Measurements from ENCODE around the gene IQSEC1. TPM values are rescaled to one million over a fixed set of nuclear protein-coding genes. Genes with fewer than 3 reads are reported as not detected.

Gene IQSEC1
- total RNA-seq, 1 experiment from 2014 or later, result 13.5 TPM

GRCh38 chr3:13030684-13031083, 42.5 kb downstream of the IQSEC1 start:
- DNase-seq, result no peak
- Histone ChIP-seq H3K36me3 (replicated peaks; ENCODE audit: control insufficient read depth, insufficient read depth, low read length) (no peaks in the 10 kb centered on the region), H3K27me3 (ENCODE audit: control insufficient read depth, insufficient read depth, low read length) (no peaks in the 10 kb centered on the region), H3K4me3 (ENCODE audit: insufficient read depth, low read depth, low read length) (no peak overlapping the region)

- H3K4me3 ChIP-seq (ENCODE audit: insufficient read depth, low read depth, low read length), result no peak overlapping the region
- no peaks in the 10 kb centered on the region for H3K27me3 ChIP-seq (ENCODE audit: control insufficient read depth, insufficient read depth, low read length)
- H3K36me3 ChIP-seq (replicated peaks; ENCODE audit: control insufficient read depth, insufficient read depth, low read length), result no peaks in the 10 kb centered on the region
- no peak for DNase-seq
Observed at GRCh38 chr3:13028010-13028821, 45.0 kb downstream of the IQSEC1 start.

- H3K36me3 ChIP-seq (replicated peaks; ENCODE audit: control insufficient read depth, insufficient read depth, low read length), result no peaks in the 10 kb centered on the region
- no peak overlapping the region for H3K4me3 ChIP-seq (ENCODE audit: insufficient read depth, low read depth, low read length)
- peak; percentile 83 for DNase-seq
- no peaks in the 10 kb centered on the region for H3K27me3 ChIP-seq (ENCODE audit: control insufficient read depth, insufficient read depth, low read length)
Observed at GRCh38 chr3:13027154-13027553, 46.1 kb downstream of the IQSEC1 start.

GRCh38 chr3:13026534-13026933, 46.7 kb downstream of the IQSEC1 start:
- H3K4me3 ChIP-seq (ENCODE audit: insufficient read depth, low read depth, low read length), result no peak overlapping the region
- no peak for DNase-seq
- H3K27me3 ChIP-seq (ENCODE audit: control insufficient read depth, insufficient read depth, low read length), result no peaks in the 10 kb centered on the region
- no peaks in the 10 kb centered on the region for H3K36me3 ChIP-seq (replicated peaks; ENCODE audit: control insufficient read depth, insufficient read depth, low read length)

- H3K36me3 ChIP-seq (replicated peaks; ENCODE audit: control insufficient read depth, insufficient read depth, low read length), result no peaks in the 10 kb centered on the region
- H3K4me3 ChIP-seq (ENCODE audit: insufficient read depth, low read depth, low read length), result no peak overlapping the region
- no peak for DNase-seq
- no peaks in the 10 kb centered on the region for H3K27me3 ChIP-seq (ENCODE audit: control insufficient read depth, insufficient read depth, low read length)
Observed at GRCh38 chr3:13025778-13026518, 47.3 kb downstream of the IQSEC1 start.

GRCh38 chr3:13025090-13025489, 48.1 kb downstream of the IQSEC1 start:
- no peak for DNase-seq
- Histone ChIP-seq H3K4me3 (ENCODE audit: insufficient read depth, low read depth, low read length) (no peak overlapping the region), H3K36me3 (replicated peaks; ENCODE audit: control insufficient read depth, insufficient read depth, low read length) (no peaks in the 10 kb centered on the region), H3K27me3 (ENCODE audit: control insufficient read depth, insufficient read depth, low read length) (no peaks in the 10 kb centered on the region)

- DNase-seq, result no peak
- Histone ChIP-seq H3K36me3 (replicated peaks; ENCODE audit: control insufficient read depth, insufficient read depth, low read length) (no peaks in the 10 kb centered on the region), H3K27me3 (ENCODE audit: control insufficient read depth, insufficient read depth, low read length) (no peaks in the 10 kb centered on the region), H3K4me3 (ENCODE audit: insufficient read depth, low read depth, low read length) (no peak overlapping the region)
Observed at GRCh38 chr3:13024765-13025065, 48.5 kb downstream of the IQSEC1 start.

GRCh38 chr3:13023971-13024764, 49.1 kb downstream of the IQSEC1 start:
- H3K27me3 ChIP-seq (ENCODE audit: control insufficient read depth, insufficient read depth, low read length), result no peaks in the 10 kb centered on the region
- no peak for DNase-seq
- no peaks in the 10 kb centered on the region for H3K36me3 ChIP-seq (replicated peaks; ENCODE audit: control insufficient read depth, insufficient read depth, low read length)
- no peak overlapping the region for H3K4me3 ChIP-seq (ENCODE audit: insufficient read depth, low read depth, low read length)

- Histone ChIP-seq H3K36me3 (replicated peaks; ENCODE audit: control insufficient read depth, insufficient read depth, low read length) (no peaks in the 10 kb centered on the region), H3K4me3 (ENCODE audit: insufficient read depth, low read depth, low read length) (no peak overlapping the region)
Observed at GRCh38 chr3:13023235-13023970, 49.8 kb downstream of the IQSEC1 start.

GRCh38 chr3:13022348-13023234, 50.6 kb downstream of the IQSEC1 start:
- no peaks in the 10 kb centered on the region for H3K36me3 ChIP-seq (replicated peaks; ENCODE audit: control insufficient read depth, insufficient read depth, low read length)
- H3K27me3 ChIP-seq (ENCODE audit: control insufficient read depth, insufficient read depth, low read length), result no peaks in the 10 kb centered on the region
- H3K4me3 ChIP-seq (ENCODE audit: insufficient read depth, low read depth, low read length), result no peak overlapping the region
- DNase-seq, result peak; percentile 91

More at GRCh38 chr3:13023235-13023970, 49.8 kb downstream of the IQSEC1 start:
- DNase-seq, result no peak
- H3K27me3 ChIP-seq (ENCODE audit: control insufficient read depth, insufficient read depth, low read length), result no peaks in the 10 kb centered on the region

GRCh38 chr3:13021141-13022114, 51.8 kb downstream of the IQSEC1 start:
- Histone ChIP-seq H3K4me3 (ENCODE audit: insufficient read depth, low read depth, low read length) (no peak overlapping the region), H3K36me3 (replicated peaks; ENCODE audit: control insufficient read depth, insufficient read depth, low read length) (no peaks in the 10 kb centered on the region), H3K27me3 (ENCODE audit: control insufficient read depth, insufficient read depth, low read length) (no peaks in the 10 kb centered on the region)
- no peak for DNase-seq

- peak; percentile 66 for DNase-seq
- Histone ChIP-seq H3K27me3 (ENCODE audit: control insufficient read depth, insufficient read depth, low read length) (no peaks in the 10 kb centered on the region), H3K4me3 (ENCODE audit: insufficient read depth, low read depth, low read length) (no peak overlapping the region), H3K36me3 (replicated peaks; ENCODE audit: control insufficient read depth, insufficient read depth, low read length) (no peaks in the 10 kb centered on the region)
Observed at GRCh38 chr3:13020159-13020750, 53.0 kb downstream of the IQSEC1 start.
